H1 (cell line): Measurements from ENCODE around the gene RAPH1. TPM values are rescaled to one million over a fixed set of nuclear protein-coding genes. Genes with fewer than 3 reads are reported as not detected.

Experiments used
- CTCF ChIA-PET: fragments of 300-600 bp; sonication (Branson Sonifier 250); formaldehyde crosslinking; loops from one replicate; lab custom pipeline; 2021; ENCODE audit not compliant: partially characterized antibody; lab: Charles Lee
- POLR2A ChIA-PET: fragments of 300-600 bp; sonication (Branson Sonifier 250); formaldehyde crosslinking; loops from one replicate; lab custom pipeline; 2021; ENCODE audit warnings: inconsistent platforms; ENCODE audit not compliant: partially characterized antibody; lab: Charles Lee
- DNase-seq, 2 experiments: peaks; one replicate each; pipeline versions ENCODE4 v3.0.0 to v3.0.0-alpha.2; 2010 to 2022; ENCODE audit warnings: low spot score in 2 of 2, low read depth in 1 of 2, mixed read lengths in 1 of 2
- FAIRE-seq: peaks from 2 replicates; lab custom pipeline; 2011; peaks lifted over from hg19 to GRCh38; lab: Jason Lieb, UNC
- H2AFZ ChIP-seq: 2 replicates; pipeline ENCODE4 v1.8.1; 2012; ENCODE audit warnings: low read length, inconsistent platforms
- H2AK5ac ChIP-seq: 2 replicates; pipeline ENCODE4 v1.6.1; 2013; ENCODE audit warnings: low read depth, low read length
- H2BK120ac ChIP-seq: replicated peaks from 2 replicates; pipeline ENCODE3; 2013; ENCODE audit warnings: low read depth, low read length, inconsistent platforms
- H2BK12ac ChIP-seq: 2 replicates; pipeline ENCODE4 v1.6.1; 2013; ENCODE audit warnings: low read depth, low read length
- H2BK15ac ChIP-seq: 2 replicates; pipeline ENCODE4 v1.6.1; 2013; ENCODE audit warnings: low read length
- H2BK20ac ChIP-seq: 2 replicates; pipeline ENCODE4 v1.6.1; 2013; ENCODE audit warnings: low read length
- H2BK5ac ChIP-seq: 2 replicates; pipeline ENCODE4 v1.6.1; 2013; ENCODE audit warnings: low read depth, low read length
- H3K14ac ChIP-seq: 2 replicates; pipeline ENCODE4 v1.6.1; 2013; ENCODE audit warnings: inconsistent platforms; ENCODE audit not compliant: insufficient read length
- H3K18ac ChIP-seq: 2 replicates; pipeline ENCODE4 v1.6.1; 2013; ENCODE audit warnings: low read length; ENCODE audit errors: extremely low read depth
- H3K23ac ChIP-seq: 2 replicates; pipeline ENCODE4 v1.6.1; 2013; ENCODE audit warnings: inconsistent platforms; ENCODE audit not compliant: insufficient read length
- H3K23me2 ChIP-seq: 2 replicates; pipeline ENCODE4 v1.6.1; 2013; ENCODE audit warnings: low read depth, low read length
- H3K27ac ChIP-seq: 2 replicates; pipeline ENCODE4 v1.6.1; 2011; ENCODE audit warnings: low read depth, low read length, inconsistent platforms
- H3K27me3 ChIP-seq, 4 experiments: replicated peaks in 1 of 4; 1 replicate in 1 of 4; 2 replicates in 3 of 4; pipeline versions ENCODE4 v1.6.1 to v1.8.1; 2011 to 2013; ENCODE audit warnings: low read length in 3 of 4, mild to moderate bottlenecking in 3 of 4, inconsistent platforms in 2 of 4, mixed read lengths in 2 of 4, moderate library complexity in 1 of 4; ENCODE audit not compliant: control insufficient read depth in 3 of 4, insufficient read depth in 3 of 4; ENCODE audit errors: extremely low read depth in 1 of 4
- H3K36me3 ChIP-seq, 4 experiments: 2 replicates each; pipeline versions ENCODE4 v1.6.1 to v1.8.1; 2011 to 2013; ENCODE audit warnings: mild to moderate bottlenecking in 4 of 4, low read length in 3 of 4, moderate library complexity in 2 of 4, control low read depth in 1 of 4, inconsistent platforms in 1 of 4; ENCODE audit not compliant: insufficient read depth in 4 of 4, control insufficient read depth in 2 of 4
- H3K4ac ChIP-seq: replicated peaks from 2 replicates; pipeline ENCODE3; 2013; ENCODE audit warnings: low read length, low read depth, mixed read lengths, inconsistent platforms; ENCODE audit not compliant: insufficient read length
- H3K4me1 ChIP-seq, 4 experiments: replicated peaks in 1 of 4; 1 replicate in 1 of 4; 2 replicates in 3 of 4; pipeline versions ENCODE4 v1.6.1 to v1.8.1; 2011 to 2013; ENCODE audit warnings: low read length in 3 of 4, inconsistent platforms in 2 of 4, mixed read lengths in 1 of 4; ENCODE audit not compliant: insufficient read depth in 4 of 4, control insufficient read depth in 3 of 4
- H3K4me2 ChIP-seq, 2 experiments: 2 replicates each; pipeline versions ENCODE4 v1.6.1 to v1.8.1; 2011 to 2013; ENCODE audit warnings: low read depth in 2 of 2, low read length in 2 of 2, control low read depth in 1 of 2, inconsistent platforms in 1 of 2, mild to moderate bottlenecking in 1 of 2; ENCODE audit not compliant: insufficient read depth in 1 of 2
- H3K4me3 ChIP-seq, 4 experiments: fragments of 200-600, 300-600 bp in 1 of 4; sonication (generic), shearing (Covaris generic), sonication (Bioruptor Twin) in 1 of 4; 2 replicates each; pipeline versions ENCODE4 v1.5.1 to v1.8.1; 2011 to 2016; ENCODE audit warnings: low read length in 4 of 4, low read depth in 3 of 4, control low read depth in 2 of 4, inconsistent platforms in 2 of 4, mild to moderate bottlenecking in 2 of 4, mixed read lengths in 1 of 4, moderate library complexity in 1 of 4; ENCODE audit not compliant: insufficient read depth in 2 of 4; ENCODE audit errors: extremely low read depth in 1 of 4
- H3K56ac ChIP-seq: replicated peaks from 2 replicates; pipeline ENCODE3; 2013; ENCODE audit warnings: low read depth, mild to moderate bottlenecking, mixed read lengths, low read length, inconsistent platforms; ENCODE audit not compliant: insufficient read length
- H3K79me1 ChIP-seq: 2 replicates; pipeline ENCODE4 v1.6.1; 2013; ENCODE audit warnings: low read depth, low read length, control low read depth
- H3K79me2 ChIP-seq, 2 experiments: 2 replicates each; pipeline versions ENCODE4 v1.6.1 to v1.8.1; 2012 to 2013; ENCODE audit warnings: low read length in 2 of 2, mild to moderate bottlenecking in 2 of 2, inconsistent platforms in 1 of 2; ENCODE audit not compliant: insufficient read depth in 2 of 2, control insufficient read depth in 1 of 2
- H3K9ac ChIP-seq, 4 experiments: replicated peaks in 1 of 4; 1 replicate in 1 of 4; 2 replicates in 3 of 4; pipeline versions ENCODE4 v1.6.1 to v1.8.1; 2011 to 2013; ENCODE audit warnings: low read depth in 3 of 4, low read length in 3 of 4, control low read depth in 2 of 4, mild to moderate bottlenecking in 2 of 4, moderate library complexity in 2 of 4, inconsistent platforms in 1 of 4; ENCODE audit errors: extremely low read depth in 1 of 4
- H3K9me3 ChIP-seq, 2 experiments: 2 replicates each; pipeline versions ENCODE4 v1.6.1 to v1.8.1; 2012 to 2013; ENCODE audit warnings: mild to moderate bottlenecking in 2 of 2, moderate library complexity in 2 of 2, control low read depth in 1 of 2, inconsistent platforms in 1 of 2, low read depth in 1 of 2, low read length in 1 of 2, mixed read lengths in 1 of 2; ENCODE audit not compliant: insufficient read depth in 2 of 2
- H4K20me1 ChIP-seq, 2 experiments: replicated peaks in 1 of 2; 2 replicates each; pipeline versions ENCODE3 to v1.8.1; 2011 to 2013; ENCODE audit warnings: inconsistent platforms in 2 of 2, low read length in 2 of 2, mild to moderate bottlenecking in 1 of 2; ENCODE audit not compliant: insufficient read depth in 2 of 2, control insufficient read depth in 1 of 2
- H4K5ac ChIP-seq: 2 replicates; pipeline ENCODE4 v1.6.1; 2013; ENCODE audit warnings: low read length, low read depth, mixed read lengths, inconsistent platforms; ENCODE audit not compliant: insufficient read length
- H4K8ac ChIP-seq: 2 replicates; pipeline ENCODE4 v1.8.0; 2013; ENCODE audit warnings: mild to moderate bottlenecking, moderate library complexity, low read length, inconsistent platforms; ENCODE audit not compliant: insufficient read depth; ENCODE audit errors: extremely low read depth
- H4K91ac ChIP-seq: replicated peaks from 2 replicates; pipeline ENCODE3; 2013; ENCODE audit warnings: low read length, mixed read lengths, inconsistent platforms; ENCODE audit not compliant: insufficient read length
- CHD2 ChIP-seq: IDR thresholded peaks from 2 replicates; pipeline ENCODE4 v1.6.1; 2012; ENCODE audit warnings: low read length, improper control_type of control experiment
- PHF8 ChIP-seq: fragments of 200-600 bp; sonication (generic); conservative IDR thresholded peaks from 2 replicates; pipeline ENCODE4 v1.7.1; 2012; ENCODE audit warnings: low read depth, mild to moderate bottlenecking, inconsistent platforms, low read length, moderate library complexity
- POLR2A ChIP-seq, 2 experiments: IDR thresholded peaks; 1 replicate in 1 of 2; 2 replicates in 1 of 2; pipeline ENCODE4 v1.6.1; 2011; ENCODE audit warnings: low read depth in 2 of 2, low read length in 2 of 2, mild to moderate bottlenecking in 2 of 2; ENCODE audit errors: control extremely low read depth in 1 of 2
- WGBS, 2 experiments: shearing (Covaris generic) in 1 of 2; methylation state at CpG; one replicate each; pipeline versions ENCODE4 v1.1.6 to v1.1.7; 2013 to 2015; ENCODE audit warnings: low lambda C conversion rate in 2 of 2, mixed read lengths in 2 of 2, inconsistent platforms in 1 of 2, low coverage in 1 of 2, missing lambda C conversion rate in 1 of 2; ENCODE audit not compliant: insufficient replicate concordance in 2 of 2, insufficient coverage in 1 of 2, insufficient read length in 1 of 2; ENCODE audit errors: extremely low coverage in 1 of 2, missing lambda C conversion rate in 1 of 2; 5-methylcytosine and 5-hydroxymethylcytosine counted together
- polyA plus RNA-seq, 7 experiments: library from polyadenylated mRNA; depleted of rRNA in 3 of 7; stranded (reverse) in 5 of 7; unstranded in 2 of 7; fragments of >200 nt in 5 of 7; fragments of 200-250 nt in 2 of 7; gene quantifications; 1 replicate in 5 of 7; 2 replicates in 1 of 7; 4 replicates in 1 of 7; pipeline versions ENCODE4 v1.2.1 to v1.2.3, GENCODE V29; 2011 to 2013; ENCODE audit warnings: missing spikeins in 2 of 7, mixed read lengths in 2 of 7
- total RNA-seq: library from RNA; stranded (reverse); fragmentation: NEBNext Ultra II Directional; extraction: Animal tissue kit (Norgen Biotek cat#: 25700); gene quantifications from 2 replicates; pipeline ENCODE4 v1.2.1, GENCODE V29; 2021

Gene RAPH1
- total and polyA plus RNA-seq, 2 of the 8 experiments (the other 6 are each of a cell fraction or from before 2014, with no cell fraction given): 3.8 to 27.4 TPM

DNA sequence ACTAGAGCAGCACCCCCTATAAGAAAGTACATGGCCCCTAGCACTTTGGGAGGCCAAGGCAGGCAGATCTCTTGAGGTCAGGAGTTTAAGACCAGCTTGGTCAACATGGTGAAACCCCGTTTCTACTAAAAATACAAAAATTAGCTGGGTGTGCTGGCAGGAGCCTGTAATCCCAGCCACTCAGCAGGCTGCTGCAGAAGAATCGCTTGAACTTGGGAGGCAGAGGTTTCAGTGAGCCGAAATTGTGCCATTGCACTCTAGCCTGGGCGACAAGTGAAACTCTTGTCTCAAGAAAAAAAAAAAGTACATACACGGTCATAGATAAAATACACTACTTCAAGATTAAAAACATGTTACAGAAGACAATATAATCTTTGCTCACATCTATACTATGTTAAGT lies 63.8 kb downstream of the RAPH1 start:
- H3K56ac ChIP-seq: no peak overlapping the region
- peaks cover 0 to 4% (median 0%) of the 10 kb centered on the region in 4 experiments; a peak in 1 of 8 replicates for H3K36me3 ChIP-seq
- no peak overlapping the region for H3K9ac ChIP-seq
- no peaks in the 10 kb centered on the region; a peak in 1 of 4 replicates for H3K79me2 ChIP-seq
- no peak overlapping the region for H3K27ac ChIP-seq
- TF ChIP-seq CHD2: no peak
- no peak for TF ChIP-seq PHF8
- TF ChIP-seq POLR2A (IDR thresholded peaks at IDR 0.05; ENCODE audit: control extremely low read depth in 1 of 2, low read depth in 2 of 2, low read length in 2 of 2): no peak
- H2BK15ac ChIP-seq: no peak overlapping the region
- no peak overlapping the region for H2BK20ac ChIP-seq
- FAIRE-seq: no peak
- no peak overlapping the region for H3K4ac ChIP-seq
- no peak for DNase-seq
- no peak overlapping the region for H2BK12ac ChIP-seq
- WGBS, 2 experiments: 88% methylated on average over 5 of the region's 5 CpGs; no CpG with 5 or more reads in 1 of the 2 experiments
- POLR2A ChIA-PET: no interaction called here
- H4K20me1 ChIP-seq: no peaks in the 10 kb centered on the region
- H3K14ac ChIP-seq: no peak overlapping the region
- H3K23me2 ChIP-seq: no peaks in the 10 kb centered on the region; the same call in 1 of the 2 replicates
- H3K23ac ChIP-seq: no peak overlapping the region
- no peaks in the 10 kb centered on the region; the same call in 1 of the 2 replicates for H3K79me1 ChIP-seq
- no peak overlapping the region for H4K8ac ChIP-seq
- no peak overlapping the region for H2BK5ac ChIP-seq
- no peak overlapping the region for H3K18ac ChIP-seq
- CTCF ChIA-PET: interaction anchor here (0.6 to 0.7 kb wide), 2 partner anchors 449 to 761 kb away, joined by 3 read pairs; no protein-coding TSS in a partner anchor
- no peak overlapping the region for H2AFZ ChIP-seq
- no peak overlapping the region for H3K4me2 ChIP-seq
- H3K9me3 ChIP-seq: no peaks in the 10 kb centered on the region
- no peak overlapping the region for H4K91ac ChIP-seq
- no peak overlapping the region for H3K4me3 ChIP-seq
- H4K5ac ChIP-seq: no peak overlapping the region
- peaks cover 0 to 2% (median 0%) of the 10 kb centered on the region in 4 experiments; a peak in 1 of 7 replicates for H3K4me1 ChIP-seq
- H2BK120ac ChIP-seq: no peak overlapping the region
- H3K27me3 ChIP-seq: no peaks in the 10 kb centered on the region
- H2AK5ac ChIP-seq: no peak overlapping the region
